ENCODE data around the gene RGS17. TPM values are rescaled to one million over a fixed set of nuclear protein-coding genes. Genes with fewer than 3 reads are reported as not detected.
A peak's percentile ranks its signal among the peaks of the same experiment; 100 is the strongest.
"Not testable (repeated sequence)": the region's sequence is repeated elsewhere in the genome, so short reads cannot be mapped to it uniquely, and the experiment has no call there.

Gene RGS17
- polyA plus RNA-seq, 3 donors from 2014 or later = 0.82 to 3.5 TPM; not detected in 1

- peaks cover 11 to 13% (median 12%) of the 10 kb centered on the region in 3 donors for H3K27me3 Mint-ChIP-seq (ENCODE audit: low read depth in 3 of 3)
- no peak overlapping the region for H3K27ac Mint-ChIP-seq
Measured at GRCh38 chr6:152981219-152981618, 149.9 kb downstream of the RGS17 start.

GRCh38 chr6:152980656-152981055, 150.4 kb downstream of the RGS17 start:
- Mint-ChIP-seq H3K36me3 (peaks cover 0 to 4% (median 0%) of the 10 kb centered on the region in 3 donors), H3K9me3 (no peaks in the 10 kb centered on the region), H3K27me3 (ENCODE audit: low read depth in 3 of 3) (peaks cover 11 to 13% (median 12%) of the 10 kb centered on the region in 3 donors), H3K4me3 (peak overlapping the region in 4 of 5 donors; percentile 17 to 47 (median 30)), H3K4me1 (peaks cover 38 to 55% of the 10 kb centered on the region in 2 donors), H3K27ac (peak overlapping the region in 1 of 6 donors; percentile 8)
- no peak for DNase-seq

More at GRCh38 chr6:152981219-152981618, 149.9 kb downstream of the RGS17 start:
- peaks cover 35 to 50% of the 10 kb centered on the region in 2 donors for H3K4me1 Mint-ChIP-seq
- no peak for DNase-seq
- peaks cover 0 to 4% (median 0%) of the 10 kb centered on the region in 3 donors for H3K36me3 Mint-ChIP-seq
- H3K4me3 Mint-ChIP-seq = peak overlapping the region in 4 of 5 donors; percentile 17 to 47 (median 30)
- H3K9me3 Mint-ChIP-seq = no peaks in the 10 kb centered on the region

- H3K4me3 Mint-ChIP-seq = no peak overlapping the region
- no peak for DNase-seq
- H3K4me1 Mint-ChIP-seq = peaks cover 36 to 58% of the 10 kb centered on the region in 2 donors
- H3K9me3 Mint-ChIP-seq = no peaks in the 10 kb centered on the region
- H3K27ac Mint-ChIP-seq = no peak overlapping the region
- H3K36me3 Mint-ChIP-seq = peaks cover 5 to 8% (median 6%) of the 10 kb centered on the region in 3 donors
- H3K27me3 Mint-ChIP-seq (ENCODE audit: low read depth in 3 of 3) = peaks cover 11 to 13% (median 12%) of the 10 kb centered on the region in 3 donors
Measured at GRCh38 chr6:152979116-152979515, 152.0 kb downstream of the RGS17 start.

GRCh38 chr6:152978058-152978457, 153.0 kb downstream of the RGS17 start:
- Mint-ChIP-seq H3K4me1 (peaks cover 36 to 64% of the 10 kb centered on the region in 2 donors), H3K36me3 (peaks cover 9 to 11% (median 9%) of the 10 kb centered on the region in 3 donors), H3K4me3 (no peak overlapping the region), H3K9me3 (no peaks in the 10 kb centered on the region), H3K27me3 (ENCODE audit: low read depth in 3 of 3) (peaks cover under 1 to 2% (median 2%) of the 10 kb centered on the region in 3 donors), H3K27ac (no peak overlapping the region)
- DNase-seq = no peak

GRCh38 chr6:152977556-152977955, 153.5 kb downstream of the RGS17 start:
- Mint-ChIP-seq H3K4me1 (peaks cover 36 to 66% of the 10 kb centered on the region in 2 donors), H3K27ac (no peak overlapping the region), H3K36me3 (peaks cover 12 to 15% (median 13%) of the 10 kb centered on the region in 3 donors), H3K9me3 (no peaks in the 10 kb centered on the region), H3K27me3 (ENCODE audit: low read depth in 3 of 3) (no peaks in the 10 kb centered on the region), H3K4me3 (no peak overlapping the region)
- DNase-seq = no peak

GRCh38 chr6:152976749-152977148, 154.3 kb downstream of the RGS17 start:
- no peak for DNase-seq
- Mint-ChIP-seq H3K27me3 (ENCODE audit: low read depth in 3 of 3) (no peaks in the 10 kb centered on the region), H3K4me3 (no peak overlapping the region), H3K4me1 (peaks cover 32 to 66% of the 10 kb centered on the region in 2 donors), H3K9me3 (no peaks in the 10 kb centered on the region), H3K27ac (no peak overlapping the region), H3K36me3 (peaks cover 13 to 17% (median 15%) of the 10 kb centered on the region in 3 donors)

GRCh38 chr6:152975204-152975915, 155.7 kb downstream of the RGS17 start:
- H3K27ac Mint-ChIP-seq = peak overlapping the region; percentile 17 to 77 (median 58)
- no peaks in the 10 kb centered on the region for H3K27me3 Mint-ChIP-seq (ENCODE audit: low read depth in 3 of 3)
- H3K4me3 Mint-ChIP-seq = peak overlapping the region; percentile 5 to 67 (median 11)
- DNase-seq = peak in 2 of 3 donors; percentile 12 to 14
- peaks cover 25 to 56% of the 10 kb centered on the region in 2 donors for H3K4me1 Mint-ChIP-seq
- H3K36me3 Mint-ChIP-seq = peaks cover 23 to 28% (median 28%) of the 10 kb centered on the region in 3 donors
- no peaks in the 10 kb centered on the region for H3K9me3 Mint-ChIP-seq

- no peak for DNase-seq
- Mint-ChIP-seq H3K9me3 (peaks cover 4 to 8% (median 5%) of the 10 kb centered on the region in 6 donors), H3K27ac (no peak overlapping the region), H3K27me3 (ENCODE audit: low read depth in 3 of 3) (no peaks in the 10 kb centered on the region), H3K36me3 (peaks cover 36 to 42% (median 39%) of the 10 kb centered on the region in 3 donors), H3K4me3 (peak overlapping the region in 1 of 5 donors; percentile 18), H3K4me1 (peaks cover 22 to 43% of the 10 kb centered on the region in 2 donors)
Measured at GRCh38 chr6:152973916-152974315, 157.2 kb downstream of the RGS17 start.

GRCh38 chr6:152969688-152970418, 161.2 kb downstream of the RGS17 start:
- peaks cover 11 to 33% (median 28%) of the 10 kb centered on the region in 6 donors for H3K9me3 Mint-ChIP-seq
- no peak overlapping the region for H3K27ac Mint-ChIP-seq
- H3K36me3 Mint-ChIP-seq = peaks cover 38 to 47% (median 47%) of the 10 kb centered on the region in 3 donors
- H3K27me3 Mint-ChIP-seq (ENCODE audit: low read depth in 3 of 3) = peaks cover 0 to 5% (median 0%) of the 10 kb centered on the region in 3 donors
- H3K4me1 Mint-ChIP-seq = peaks cover 8 to 20% of the 10 kb centered on the region in 2 donors
- no peak for DNase-seq
- H3K4me3 Mint-ChIP-seq = no peak overlapping the region

GRCh38 chr6:152966168-152966894, 164.8 kb downstream of the RGS17 start:
- H3K27me3 Mint-ChIP-seq (ENCODE audit: low read depth in 3 of 3); H3K27ac Mint-ChIP-seq; H3K4me3 Mint-ChIP-seq; H3K4me1 Mint-ChIP-seq; DNase-seq: not testable (repeated sequence)
- Mint-ChIP-seq H3K9me3 (peaks cover 15 to 33% (median 28%) of the 10 kb centered on the region in 6 donors), H3K36me3 (peaks cover 27 to 33% (median 32%) of the 10 kb centered on the region in 3 donors)

GRCh38 chr6:152959333-152959732, 171.7 kb downstream of the RGS17 start:
- no peaks in the 10 kb centered on the region for H3K36me3 Mint-ChIP-seq

GRCh38 chr6:152957796-152958195, 173.3 kb downstream of the RGS17 start:
- Mint-ChIP-seq H3K27ac (no peak overlapping the region), H3K4me1 (no peaks in the 10 kb centered on the region), H3K9me3 (no peaks in the 10 kb centered on the region), H3K4me3 (no peak overlapping the region), H3K27me3 (ENCODE audit: low read depth in 3 of 3) (peaks cover 0 to 11% (median 5%) of the 10 kb centered on the region in 3 donors), H3K36me3 (no peaks in the 10 kb centered on the region)
- DNase-seq = no peak

More at GRCh38 chr6:152959333-152959732, 171.7 kb downstream of the RGS17 start:
- no peak for DNase-seq
- Mint-ChIP-seq H3K4me3 (no peak overlapping the region), H3K9me3 (peaks cover 0 to 3% (median 0%) of the 10 kb centered on the region in 6 donors), H3K27ac (no peak overlapping the region), H3K4me1 (no peaks in the 10 kb centered on the region), H3K27me3 (ENCODE audit: low read depth in 3 of 3) (peaks cover 2 to 13% (median 5%) of the 10 kb centered on the region in 3 donors)
